Gastroesophageal sphincter (tissue), 4 donors: ENCODE data around the gene CRYBA4. TPM values are rescaled to one million over a fixed set of nuclear protein-coding genes. Genes with fewer than 3 reads are reported as not detected.

Source experiments
- ATAC-seq: fragments of 150-250 bp; one replicate; pipeline ENCODE4 v1.9.1; 2016; ENCODE audit warnings: mild to moderate bottlenecking, moderate library complexity
- H3K27ac ChIP-seq, 4 donors: fragments of 200-600 bp; sonication (generic) in 3 of 4; 1 replicate in 3 of 4; 2 replicates in 1 of 4; pipeline ENCODE4 v1.5.1; 2016 to 2019
- H3K27me3 ChIP-seq: fragments of 200-600 bp; sonication (generic); one replicate; pipeline ENCODE4 v1.5.1; 2019
- H3K36me3 ChIP-seq, 2 donors: fragments of 200-600 bp; sonication (generic); one replicate each; pipeline ENCODE4 v1.5.1; 2019; ENCODE audit warnings: control low read depth in 1 of 2
- H3K4me1 ChIP-seq, 3 donors: fragments of 200-600 bp; sonication (generic); 1 replicate in 2 of 3; 2 replicates in 1 of 3; pipeline ENCODE4 v1.5.1; 2016 to 2019; ENCODE audit warnings: control low read depth in 2 of 3
- H3K4me3 ChIP-seq, 2 donors: fragments of 200-600 bp; sonication (generic); one replicate each; pipeline ENCODE4 v1.5.1; 2019; ENCODE audit warnings: mild to moderate bottlenecking in 1 of 2, moderate library complexity in 1 of 2
- H3K9me3 ChIP-seq, 3 donors: fragments of 200-600 bp; sonication (generic); one replicate each; pipeline ENCODE4 v1.5.1; 2017 to 2019; ENCODE audit warnings: control low read depth in 2 of 3
- CTCF ChIP-seq, 4 experiments: fragments of 200-600 bp in 2 of 4; fragments of 450-650 bp in 2 of 4; sonication (generic) in 1 of 4; IDR thresholded peaks; one replicate each; pipeline ENCODE4 v1.5.1; 2017 to 2019; ENCODE audit warnings: antibody characterized with exemption in 4 of 4, mild to moderate bottlenecking in 2 of 4, moderate library complexity in 2 of 4
- EP300 ChIP-seq: sonication (generic); formaldehyde crosslinking; IDR thresholded peaks from one replicate; pipeline ENCODE4 v1.6.1; 2017; ENCODE audit warnings: antibody characterized with exemption, mild to moderate bottlenecking
- POLR2A ChIP-seq, 2 donors: fragments of 450-650 bp; IDR thresholded peaks; one replicate each; pipeline ENCODE4 v1.6.1; 2017; ENCODE audit warnings: antibody characterized with exemption in 2 of 2, mild to moderate bottlenecking in 2 of 2, moderate library complexity in 1 of 2
- POLR2AphosphoS5 ChIP-seq: sonication (generic); formaldehyde crosslinking; IDR thresholded peaks from one replicate; pipeline ENCODE4 v1.6.1; 2017; ENCODE audit warnings: antibody characterized with exemption
- WGBS, 2 donors: methylation state at CpG; one replicate each; pipeline ENCODE4 v1.1.5; 2018; ENCODE audit warnings: low coverage in 1 of 2; 5-methylcytosine and 5-hydroxymethylcytosine counted together
- total RNA-seq, 4 donors: library from RNA; depleted of rRNA; stranded (reverse); fragments of >200 nt; gene quantifications; one replicate each; pipeline ENCODE4 v1.1.0, GENCODE V29; 2016

The CRYBA4 gene
- total RNA-seq, 4 donors from 2014 or later = not detected

GRCh38 chr22:26656891-26657851 is 35.4 kb downstream of the CRYBA4 start, which contains the start of gene MIAT:
TSS of gene MIAT (plus strand) at chr22:26657588.
- Histone ChIP-seq H3K9me3 (no peaks in the 10 kb centered on the region), H3K27ac (no peak within 1 kb of the TSS), H3K4me3 (peak within 1 kb of the TSS in 1 of 2 donors; percentile 42), H3K4me1 (peaks cover 0 to 29% (median 23%) of the 10 kb centered on the region in 3 donors), H3K27me3 (peaks cover 97% of the 10 kb centered on the region), H3K36me3 (no peaks in the 10 kb centered on the region)
- WGBS, 2 donors = 0 to 21% methylated on average over 3 of the region's 62 CpGs
- TF ChIP-seq POLR2A (IDR thresholded peaks at IDR 0.05) = no peak
- ATAC-seq = no peak

GRCh38 chr22:26658161-26658560 is 36.4 kb downstream of the CRYBA4 start:
- peaks cover 97% of the 10 kb centered on the region for H3K27me3 ChIP-seq
- TF ChIP-seq POLR2AphosphoS5 (no peak), EP300 (no peak), CTCF (IDR thresholded peaks at IDR 0.05) (no peak), POLR2A (IDR thresholded peaks at IDR 0.05) (no peak)
- no peak for ATAC-seq
- H3K27ac ChIP-seq = no peak overlapping the region
- peaks cover 0 to 29% (median 23%) of the 10 kb centered on the region in 3 donors for H3K4me1 ChIP-seq
- WGBS, 2 donors = 0 to 3% methylated on average over 4 to 8 of the region's 11 CpGs
- no peaks in the 10 kb centered on the region for H3K36me3 ChIP-seq
- no peaks in the 10 kb centered on the region for H3K9me3 ChIP-seq
- H3K4me3 ChIP-seq = peak overlapping the region in 1 of 2 donors; percentile 42

GRCh38 chr22:26658671-26659478 is 37.1 kb downstream of the CRYBA4 start:
- no peaks in the 10 kb centered on the region for H3K36me3 ChIP-seq
- no peak for TF ChIP-seq POLR2A (IDR thresholded peaks at IDR 0.05)
- peak; percentile 46 for TF ChIP-seq POLR2AphosphoS5
- ATAC-seq = peak; percentile 37
- WGBS, 2 donors = 13 to 21% methylated on average over 5 to 8 of the region's 27 CpGs
- peak overlapping the region in 1 of 2 donors; percentile 32 for H3K4me3 ChIP-seq
- H3K27me3 ChIP-seq = peaks cover 96% of the 10 kb centered on the region
- no peaks in the 10 kb centered on the region for H3K9me3 ChIP-seq
- H3K4me1 ChIP-seq = peaks cover 0 to 29% (median 23%) of the 10 kb centered on the region in 3 donors
- H3K27ac ChIP-seq = no peak overlapping the region

- no peaks in the 10 kb centered on the region for H3K36me3 ChIP-seq
- no peak for ATAC-seq
- no peak overlapping the region for H3K4me3 ChIP-seq
- no peak for TF ChIP-seq EP300
- no peak for TF ChIP-seq POLR2A (IDR thresholded peaks at IDR 0.05)
- no peak for TF ChIP-seq CTCF (IDR thresholded peaks at IDR 0.05)
- no peak for TF ChIP-seq POLR2AphosphoS5
- 49 to 71% methylated on average over 2 to 6 of the region's 6 CpGs for WGBS, 2 donors
- H3K27me3 ChIP-seq = peaks cover 95% of the 10 kb centered on the region
- H3K9me3 ChIP-seq = no peaks in the 10 kb centered on the region
- peaks cover 0 to 29% (median 23%) of the 10 kb centered on the region in 3 donors for H3K4me1 ChIP-seq
- no peak overlapping the region for H3K27ac ChIP-seq
Measured at GRCh38 chr22:26660356-26660755, 38.6 kb downstream of the CRYBA4 start.

- WGBS, 2 donors = 77 to 83% methylated on average over 1 to 3 of the region's 7 CpGs
- no peaks in the 10 kb centered on the region for H3K36me3 ChIP-seq
- TF ChIP-seq EP300 (no peak), CTCF (IDR thresholded peaks at IDR 0.05) (no peak), POLR2AphosphoS5 (no peak), POLR2A (IDR thresholded peaks at IDR 0.05) (no peak)
- H3K27ac ChIP-seq = no peak overlapping the region
- ATAC-seq = no peak
- H3K9me3 ChIP-seq = no peaks in the 10 kb centered on the region
- H3K4me1 ChIP-seq = peaks cover 0 to 29% (median 23%) of the 10 kb centered on the region in 3 donors
- H3K4me3 ChIP-seq = no peak overlapping the region
- peaks cover 91% of the 10 kb centered on the region for H3K27me3 ChIP-seq
Measured at GRCh38 chr22:26660961-26661578, 39.3 kb downstream of the CRYBA4 start.
